Measurements from ENCODE around the gene PDK3. TPM values are rescaled to one million over a fixed set of nuclear protein-coding genes. Genes with fewer than 3 reads are reported as not detected.

Gene PDK3
- total RNA-seq, 1 experiment from 2014 or later: 47.3 TPM

DNA sequence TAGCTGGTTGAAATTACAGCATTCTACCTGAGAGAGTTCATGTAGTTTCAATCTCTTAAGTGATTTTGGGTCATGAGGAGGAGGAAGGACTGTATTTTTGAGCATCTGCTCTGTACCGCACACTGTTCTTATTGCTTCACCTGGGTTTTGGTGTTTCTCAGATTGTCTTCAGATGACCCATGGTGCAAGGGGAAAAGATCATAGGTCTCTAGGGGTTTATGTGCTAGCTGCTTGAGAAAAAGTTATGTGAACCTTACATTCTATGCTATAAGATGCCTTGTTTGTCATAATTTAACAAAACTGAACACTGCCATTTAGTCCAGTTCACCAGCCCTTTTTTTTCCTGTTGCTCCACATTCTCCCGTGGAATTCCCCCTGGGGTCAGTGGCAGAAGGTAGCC is 60.4 kb downstream of the PDK3 start:
- H2BK5ac ChIP-seq (ENCODE audit: insufficient read length, low read length): no peak overlapping the region
- no peak overlapping the region for H2AK5ac ChIP-seq (ENCODE audit: insufficient read length, low read length)
- Mint-ChIP-seq H3K4me3 (no peak overlapping the region), H3K9me3 (no peaks in the 10 kb centered on the region), H3K4me1 (peaks cover 59 to 69% of the 10 kb centered on the region in 2 experiments), H3K27ac (peak overlapping the region in 2 of 3 experiments; percentile 32 to 96; a peak in 4 of 7 replicates), H3K36me3 (ENCODE audit: insufficient read depth in 1 of 3, low read depth in 3 of 3) (peaks cover 12 to 37% (median 28%) of the 10 kb centered on the region in 3 experiments), H3K27me3 (ENCODE audit: low read depth) (no peaks in the 10 kb centered on the region)
- H3K4me2 ChIP-seq (ENCODE audit: insufficient read depth, insufficient read length, low read length): no peak overlapping the region
- no peak overlapping the region for H2BK20ac ChIP-seq (ENCODE audit: low read depth, low read length, poor library complexity, severe bottlenecking)
- no peak overlapping the region for H2BK15ac ChIP-seq (ENCODE audit: low read depth, low read length)
- no peaks in the 10 kb centered on the region for H3K23me2 ChIP-seq (ENCODE audit: insufficient read length, low read depth, low read length, poor library complexity, severe bottlenecking)
- H4K91ac ChIP-seq (ENCODE audit: insufficient read length, low read depth, low read length): no peak overlapping the region
- TF ChIP-seq, protein P1, sequence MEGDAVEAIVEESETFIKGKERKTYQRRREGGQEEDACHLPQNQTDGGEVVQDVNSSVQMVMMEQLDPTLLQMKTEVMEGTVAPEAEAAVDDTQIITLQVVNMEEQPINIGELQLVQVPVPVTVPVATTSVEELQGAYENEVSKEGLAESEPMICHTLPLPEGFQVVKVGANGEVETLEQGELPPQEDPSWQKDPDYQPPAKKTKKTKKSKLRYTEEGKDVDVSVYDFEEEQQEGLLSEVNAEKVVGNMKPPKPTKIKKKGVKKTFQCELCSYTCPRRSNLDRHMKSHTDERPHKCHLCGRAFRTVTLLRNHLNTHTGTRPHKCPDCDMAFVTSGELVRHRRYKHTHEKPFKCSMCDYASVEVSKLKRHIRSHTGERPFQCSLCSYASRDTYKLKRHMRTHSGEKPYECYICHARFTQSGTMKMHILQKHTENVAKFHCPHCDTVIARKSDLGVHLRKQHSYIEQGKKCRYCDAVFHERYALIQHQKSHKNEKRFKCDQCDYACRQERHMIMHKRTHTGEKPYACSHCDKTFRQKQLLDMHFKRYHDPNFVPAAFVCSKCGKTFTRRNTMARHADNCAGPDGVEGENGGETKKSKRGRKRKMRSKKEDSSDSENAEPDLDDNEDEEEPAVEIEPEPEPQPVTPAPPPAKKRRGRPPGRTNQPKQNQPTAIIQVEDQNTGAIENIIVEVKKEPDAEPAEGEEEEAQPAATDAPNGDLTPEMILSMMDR (conservative IDR thresholded peaks at IDR 0.05): no peak
- H4K8ac ChIP-seq (replicated peaks; ENCODE audit: insufficient read length, low read depth, low read length): no peak overlapping the region
- no peak overlapping the region for H3K56ac ChIP-seq (ENCODE audit: insufficient read length, low read depth, low read length)
- H3T11ph ChIP-seq (ENCODE audit: low read length): no peak overlapping the region
- no peak overlapping the region for H3K4ac ChIP-seq (ENCODE audit: low read depth, low read length)
- WGBS (ENCODE audit: extremely low coverage, insufficient read length, low lambda C conversion rate): no CpG with 5 or more reads among the region's 2 CpGs
- DNase-seq: no peak
- no peak overlapping the region for H2BK12ac ChIP-seq (ENCODE audit: insufficient read length, low read depth, low read length)
- H4K20me1 ChIP-seq (ENCODE audit: control insufficient read depth, insufficient read depth, insufficient read length): no peaks in the 10 kb centered on the region
- no peak overlapping the region for H3K9ac ChIP-seq (ENCODE audit: extremely low read depth, insufficient read length, low read length)
- no peak overlapping the region for H2AFZ ChIP-seq (ENCODE audit: low read length)
- peaks cover 11% of the 10 kb centered on the region for H3K4me1 ChIP-seq (ENCODE audit: insufficient read depth, low read length)
- no peak overlapping the region for H4K5ac ChIP-seq (ENCODE audit: insufficient read length, low read depth, low read length)
- H3K27me3 ChIP-seq (ENCODE audit: insufficient read depth, low read length): no peaks in the 10 kb centered on the region
- H3K27ac ChIP-seq (ENCODE audit: insufficient read length, low read depth, low read length): no peak overlapping the region
- no peaks in the 10 kb centered on the region for H3K79me1 ChIP-seq (ENCODE audit: insufficient read depth, low read depth, low read length, poor library complexity, severe bottlenecking)
- H3K18ac ChIP-seq (ENCODE audit: insufficient read length, low read depth, low read length): no peak overlapping the region
- H2BK120ac ChIP-seq (ENCODE audit: low read depth, low read length, poor library complexity, severe bottlenecking): no peak overlapping the region
- H3K14ac ChIP-seq (ENCODE audit: insufficient read depth, low read length): no peak overlapping the region
- no peaks in the 10 kb centered on the region for H3K79me2 ChIP-seq (ENCODE audit: insufficient read depth, low read length)
- no peaks in the 10 kb centered on the region for H3K9me3 ChIP-seq (ENCODE audit: control insufficient read depth, low read depth, low read length)
- no peak overlapping the region for H3K23ac ChIP-seq (ENCODE audit: insufficient read length, low read depth, low read length)

Data from H9 (cell line).